IMR-90 (cell line): ENCODE measurements around the gene IFNGR1.

Experiments
- MAZ ChIP-seq: IDR thresholded peaks from 2 replicates; pipeline ENCODE4 v1.6.1; 2012; ENCODE audit warnings: low read depth, mild to moderate bottlenecking, low read length, improper control_type of control experiment, moderate library complexity, borderline replicate concordance
- TF ChIP-seq, protein P1 (sequence below): conservative IDR thresholded peaks from 2 replicates; pipeline ENCODE4 v1.5.1; 2012; ENCODE audit warnings: mild to moderate bottlenecking, low read depth, low read length, improper control_type of control experiment

DNA sequence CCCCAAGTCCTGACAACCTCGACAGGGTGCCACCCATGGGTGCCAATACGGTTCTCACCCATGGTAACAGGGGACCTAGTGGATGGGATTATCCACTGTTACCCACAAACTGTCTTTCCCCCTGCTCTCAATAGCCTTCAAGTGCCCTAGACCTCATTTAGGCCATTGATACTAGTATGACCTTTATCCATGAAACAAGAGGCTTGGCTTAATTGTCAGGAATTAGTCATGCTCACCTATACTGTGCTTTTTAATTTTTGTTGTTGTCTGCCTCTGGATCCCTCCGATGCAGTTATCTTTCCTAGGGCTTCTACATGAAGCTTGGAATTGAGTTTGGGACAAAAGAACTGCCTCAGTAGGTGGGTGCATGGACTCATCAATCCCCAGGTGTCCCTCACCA lies 33.9 kb downstream of the IFNGR1 start:
- TF ChIP-seq, protein P1, sequence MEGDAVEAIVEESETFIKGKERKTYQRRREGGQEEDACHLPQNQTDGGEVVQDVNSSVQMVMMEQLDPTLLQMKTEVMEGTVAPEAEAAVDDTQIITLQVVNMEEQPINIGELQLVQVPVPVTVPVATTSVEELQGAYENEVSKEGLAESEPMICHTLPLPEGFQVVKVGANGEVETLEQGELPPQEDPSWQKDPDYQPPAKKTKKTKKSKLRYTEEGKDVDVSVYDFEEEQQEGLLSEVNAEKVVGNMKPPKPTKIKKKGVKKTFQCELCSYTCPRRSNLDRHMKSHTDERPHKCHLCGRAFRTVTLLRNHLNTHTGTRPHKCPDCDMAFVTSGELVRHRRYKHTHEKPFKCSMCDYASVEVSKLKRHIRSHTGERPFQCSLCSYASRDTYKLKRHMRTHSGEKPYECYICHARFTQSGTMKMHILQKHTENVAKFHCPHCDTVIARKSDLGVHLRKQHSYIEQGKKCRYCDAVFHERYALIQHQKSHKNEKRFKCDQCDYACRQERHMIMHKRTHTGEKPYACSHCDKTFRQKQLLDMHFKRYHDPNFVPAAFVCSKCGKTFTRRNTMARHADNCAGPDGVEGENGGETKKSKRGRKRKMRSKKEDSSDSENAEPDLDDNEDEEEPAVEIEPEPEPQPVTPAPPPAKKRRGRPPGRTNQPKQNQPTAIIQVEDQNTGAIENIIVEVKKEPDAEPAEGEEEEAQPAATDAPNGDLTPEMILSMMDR = no peak
- TF ChIP-seq MAZ = no peak
